ENCODE data around the gene SYNPO.

Gene SYNPO

GRCh38 chr5:150676578-150676977, 36.1 kb downstream of the SYNPO start:
- TF ChIP-seq CTCF (IDR thresholded peaks at IDR 0.05; ENCODE audit: low read length) (no peak), EZH2 (IDR thresholded peaks at IDR 0.05; ENCODE audit: borderline replicate concordance, low read length) (no peak)
- Histone ChIP-seq H4K20me1 (ENCODE audit: insufficient read depth, low read length) (no peaks in the 10 kb centered on the region), H3K36me3 (ENCODE audit: insufficient read depth, low read length) (no peaks in the 10 kb centered on the region), H3K9ac (ENCODE audit: low read length) (no peak overlapping the region), H3K9me2 (ENCODE audit: low read depth, low read length) (no peaks in the 10 kb centered on the region), H2AFZ (ENCODE audit: low read length) (no peak overlapping the region), H3F3A (ENCODE audit: insufficient read depth, low read length) (no peaks in the 10 kb centered on the region), H3K4me1 (ENCODE audit: insufficient read depth, low read length, severe bottlenecking) (no peaks in the 10 kb centered on the region), H3K27me3 (ENCODE audit: insufficient read depth, low read length) (no peaks in the 10 kb centered on the region), H3K4me3 (ENCODE audit: low read depth, low read length, poor library complexity, severe bottlenecking) (no peak overlapping the region), H3K4me2 (ENCODE audit: low read length) (no peak overlapping the region), H3K79me2 (ENCODE audit: insufficient read depth, low read length) (no peaks in the 10 kb centered on the region), H3K27ac (ENCODE audit: low read depth, low read length, poor library complexity, severe bottlenecking) (no peak overlapping the region), H3K9me3 (ENCODE audit: low read length) (no peaks in the 10 kb centered on the region)

- Histone ChIP-seq H3K36me3 (ENCODE audit: insufficient read depth, low read length) (peaks cover 39% of the 10 kb centered on the region), H2AFZ (ENCODE audit: low read length) (no peak overlapping the region), H3K79me2 (ENCODE audit: insufficient read depth, low read length) (no peaks in the 10 kb centered on the region), H3K4me3 (ENCODE audit: low read depth, low read length, poor library complexity, severe bottlenecking) (no peak overlapping the region), H3K4me1 (ENCODE audit: insufficient read depth, low read length, severe bottlenecking) (no peaks in the 10 kb centered on the region), H3K9me2 (ENCODE audit: low read depth, low read length) (no peaks in the 10 kb centered on the region), H3K4me2 (ENCODE audit: low read length) (no peak overlapping the region), H3F3A (ENCODE audit: insufficient read depth, low read length) (no peaks in the 10 kb centered on the region; the same call in 1 of the 2 replicates), H4K20me1 (ENCODE audit: insufficient read depth, low read length) (no peaks in the 10 kb centered on the region), H3K9ac (ENCODE audit: low read length) (no peak overlapping the region), H3K27me3 (ENCODE audit: insufficient read depth, low read length) (no peaks in the 10 kb centered on the region), H3K9me3 (ENCODE audit: low read length) (no peaks in the 10 kb centered on the region), H3K27ac (ENCODE audit: low read depth, low read length, poor library complexity, severe bottlenecking) (no peak overlapping the region)
- TF ChIP-seq EZH2 (IDR thresholded peaks at IDR 0.05; ENCODE audit: borderline replicate concordance, low read length) = no peak
- no peak for TF ChIP-seq CTCF (IDR thresholded peaks at IDR 0.05; ENCODE audit: low read length)
Measured at GRCh38 chr5:150689120-150689519, 48.7 kb downstream of the SYNPO start.

GRCh38 chr5:150690760-150691159, 50.3 kb downstream of the SYNPO start:
- H3F3A ChIP-seq (ENCODE audit: insufficient read depth, low read length) = no peaks in the 10 kb centered on the region; the same call in 1 of the 2 replicates
- H4K20me1 ChIP-seq (ENCODE audit: insufficient read depth, low read length) = no peaks in the 10 kb centered on the region
- no peak overlapping the region for H2AFZ ChIP-seq (ENCODE audit: low read length)
- H3K27ac ChIP-seq (ENCODE audit: low read depth, low read length, poor library complexity, severe bottlenecking) = no peak overlapping the region
- no peaks in the 10 kb centered on the region for H3K9me3 ChIP-seq (ENCODE audit: low read length)
- no peaks in the 10 kb centered on the region for H3K27me3 ChIP-seq (ENCODE audit: insufficient read depth, low read length)
- no peak overlapping the region for H3K4me2 ChIP-seq (ENCODE audit: low read length)
- no peaks in the 10 kb centered on the region for H3K4me1 ChIP-seq (ENCODE audit: insufficient read depth, low read length, severe bottlenecking)
- TF ChIP-seq EZH2 (IDR thresholded peaks at IDR 0.05; ENCODE audit: borderline replicate concordance, low read length) = no peak
- TF ChIP-seq CTCF (IDR thresholded peaks at IDR 0.05; ENCODE audit: low read length) = no peak
- no peaks in the 10 kb centered on the region for H3K79me2 ChIP-seq (ENCODE audit: insufficient read depth, low read length)
- H3K9ac ChIP-seq (ENCODE audit: low read length) = no peak overlapping the region
- H3K36me3 ChIP-seq (ENCODE audit: insufficient read depth, low read length) = peaks cover 56% of the 10 kb centered on the region
- no peak overlapping the region for H3K4me3 ChIP-seq (ENCODE audit: low read depth, low read length, poor library complexity, severe bottlenecking)
- no peaks in the 10 kb centered on the region for H3K9me2 ChIP-seq (ENCODE audit: low read depth, low read length)

Data from OCI-LY1 (cell line).